ENCODE results near the gene MEGF9.

GRCh38 chr9:120714846-120715388, 647 bp upstream of the MEGF9 start:
- TF ChIP-seq CTCF (IDR thresholded peaks at IDR 0.05) (no peak), ZFX (IDR thresholded peaks at IDR 0.05; ENCODE audit: borderline replicate concordance) (no peak)

Data from 22Rv1 (cell line).